ENCODE measurements around the gene OR52D1.

The OR52D1 gene

DNA sequence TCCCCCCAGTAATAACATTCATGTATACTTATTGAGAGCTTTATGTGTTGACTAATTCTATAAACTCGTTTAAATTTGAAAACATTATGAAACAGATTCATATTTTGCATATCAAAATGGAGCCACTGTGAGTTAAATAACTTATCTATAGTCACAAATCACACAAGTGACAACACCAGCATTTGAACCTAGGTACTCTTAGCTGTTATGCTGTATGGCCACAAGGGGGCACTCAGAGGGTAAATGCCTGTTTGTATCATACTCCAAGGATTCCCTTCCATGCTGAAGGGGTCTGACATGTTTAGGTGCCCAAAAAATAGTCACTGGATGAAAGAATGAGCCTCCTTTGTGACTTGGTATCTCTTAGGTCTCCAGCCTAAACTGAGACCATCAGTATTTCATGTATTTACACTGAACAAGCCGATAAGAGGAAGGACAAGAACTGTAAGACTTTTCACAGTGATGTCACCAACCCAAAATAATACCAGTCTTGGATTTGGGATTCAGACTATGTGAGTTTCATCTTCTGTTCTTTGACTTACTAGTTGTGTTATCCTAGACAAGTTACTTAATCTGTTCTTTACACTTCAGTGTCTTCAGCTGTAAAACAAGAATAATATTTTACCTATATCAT is 12.2 kb upstream of the OR52D1 start:
- H3K18ac ChIP-seq (ENCODE audit: low read length): no peak overlapping the region

GRCh38 chr11:5486003-5486402 is 2.5 kb upstream of the OR52D1 start:
- no peak overlapping the region for H3K27ac ChIP-seq (ENCODE audit: low read depth, low read length)
- H2BK12ac ChIP-seq (ENCODE audit: low read length): no peak overlapping the region
- H3K23ac ChIP-seq (ENCODE audit: low read length): no peak overlapping the region
- H2AFZ ChIP-seq (ENCODE audit: insufficient read depth, low read length, poor library complexity): no peak overlapping the region
- H2AK5ac ChIP-seq (ENCODE audit: low read length): no peak overlapping the region
- no peak overlapping the region for H4K12ac ChIP-seq (ENCODE audit: low read depth, low read length)
- no peak overlapping the region for H3K18ac ChIP-seq (ENCODE audit: low read length)
- no peaks in the 10 kb centered on the region for H3K4me1 ChIP-seq (ENCODE audit: control insufficient read depth in 1 of 2, insufficient read depth in 2 of 2, low read length in 2 of 2)
- no peak overlapping the region for H2BK120ac ChIP-seq (ENCODE audit: insufficient read depth, low read length, poor library complexity)
- H3K4me3 ChIP-seq (ENCODE audit: low read depth, low read length): no peak overlapping the region
- H3K4me2 ChIP-seq (ENCODE audit: low read length): no peak overlapping the region
- no peak overlapping the region for H3K14ac ChIP-seq (ENCODE audit: low read length)
- DNase-seq: no peak
- H3K9me3 ChIP-seq (ENCODE audit: insufficient read depth, low read depth, low read length): no peaks in the 10 kb centered on the region
- no peak overlapping the region for H3K9ac ChIP-seq (ENCODE audit: low read length)
- no peak overlapping the region for H3K4ac ChIP-seq (ENCODE audit: low read depth, low read length)
- H3K27me3 ChIP-seq (ENCODE audit: insufficient read depth, low read length): no peaks in the 10 kb centered on the region
- H3K79me2 ChIP-seq (ENCODE audit: control insufficient read depth, insufficient read depth, low read length, poor library complexity): no peaks in the 10 kb centered on the region
- no peaks in the 10 kb centered on the region for H3K36me3 ChIP-seq (ENCODE audit: control insufficient read depth in 1 of 2, insufficient read depth in 2 of 2, low read length in 2 of 2)
- H3K79me1 ChIP-seq (ENCODE audit: low read length): no peaks in the 10 kb centered on the region
- no peak overlapping the region for H2BK5ac ChIP-seq (ENCODE audit: low read depth, low read length, poor library complexity)
- no CpG with 5 or more reads among the region's 3 CpGs for WGBS (ENCODE audit: extremely low coverage, insufficient coverage, insufficient read length)
- no peak overlapping the region for H4K8ac ChIP-seq (ENCODE audit: low read depth, low read length)
- no peak overlapping the region for H4K91ac ChIP-seq (ENCODE audit: low read depth, low read length)

More for the DNA sequence above, 12.2 kb upstream of the OR52D1 start:
- H4K12ac ChIP-seq (ENCODE audit: low read depth, low read length): no peak overlapping the region
- no peaks in the 10 kb centered on the region for H3K36me3 ChIP-seq (ENCODE audit: control insufficient read depth in 1 of 2, insufficient read depth in 2 of 2, low read length in 2 of 2)
- no peaks in the 10 kb centered on the region for H3K79me1 ChIP-seq (ENCODE audit: low read length)
- H2BK120ac ChIP-seq (ENCODE audit: insufficient read depth, low read length, poor library complexity): no peak overlapping the region
- H3K14ac ChIP-seq (ENCODE audit: low read length): no peak overlapping the region
- H3K23ac ChIP-seq (ENCODE audit: low read length): no peak overlapping the region
- H3K79me2 ChIP-seq (ENCODE audit: control insufficient read depth, insufficient read depth, low read length, poor library complexity): no peaks in the 10 kb centered on the region
- H3K4me3 ChIP-seq (ENCODE audit: low read depth, low read length): no peak overlapping the region
- H3K9me3 ChIP-seq (ENCODE audit: insufficient read depth, low read depth, low read length): no peaks in the 10 kb centered on the region
- no peak overlapping the region for H3K9ac ChIP-seq (ENCODE audit: low read length)
- H3K4me1 ChIP-seq (ENCODE audit: control insufficient read depth in 1 of 2, insufficient read depth in 2 of 2, low read length in 2 of 2): no peaks in the 10 kb centered on the region
- H4K8ac ChIP-seq (ENCODE audit: low read depth, low read length): no peak overlapping the region
- no peak overlapping the region for H2BK12ac ChIP-seq (ENCODE audit: low read length)
- no peak overlapping the region for H4K91ac ChIP-seq (ENCODE audit: low read depth, low read length)
- no peaks in the 10 kb centered on the region for H3K27me3 ChIP-seq (ENCODE audit: insufficient read depth, low read length)
- H2AFZ ChIP-seq (ENCODE audit: insufficient read depth, low read length, poor library complexity): no peak overlapping the region
- WGBS (ENCODE audit: extremely low coverage, insufficient coverage, insufficient read length): no CpG with 5 or more reads among the region's 2 CpGs
- H3K4ac ChIP-seq (ENCODE audit: low read depth, low read length): no peak overlapping the region
- no peak overlapping the region for H2BK5ac ChIP-seq (ENCODE audit: low read depth, low read length, poor library complexity)
- no peak overlapping the region for H3K4me2 ChIP-seq (ENCODE audit: low read length)
- no peak overlapping the region for H2AK5ac ChIP-seq (ENCODE audit: low read length)
- DNase-seq: peak; percentile 31 to 75
- H3K27ac ChIP-seq (ENCODE audit: low read depth, low read length): no peak overlapping the region

GRCh38 chr11:5486421-5486820 is 2.1 kb upstream of the OR52D1 start:
- no peak overlapping the region for H4K91ac ChIP-seq (ENCODE audit: low read depth, low read length)
- H3K18ac ChIP-seq (ENCODE audit: low read length): no peak overlapping the region
- no peak overlapping the region for H3K9ac ChIP-seq (ENCODE audit: low read length)
- no peak overlapping the region for H2AK5ac ChIP-seq (ENCODE audit: low read length)
- H4K8ac ChIP-seq (ENCODE audit: low read depth, low read length): no peak overlapping the region
- no peaks in the 10 kb centered on the region for H3K27me3 ChIP-seq (ENCODE audit: insufficient read depth, low read length)
- H3K14ac ChIP-seq (ENCODE audit: low read length): no peak overlapping the region
- H3K4me3 ChIP-seq (ENCODE audit: low read depth, low read length): no peak overlapping the region
- H3K4ac ChIP-seq (ENCODE audit: low read depth, low read length): no peak overlapping the region
- DNase-seq: no peak
- H3K9me3 ChIP-seq (ENCODE audit: insufficient read depth, low read depth, low read length): no peaks in the 10 kb centered on the region
- H4K12ac ChIP-seq (ENCODE audit: low read depth, low read length): no peak overlapping the region
- no peak overlapping the region for H2BK120ac ChIP-seq (ENCODE audit: insufficient read depth, low read length, poor library complexity)
- H3K27ac ChIP-seq (ENCODE audit: low read depth, low read length): no peak overlapping the region
- no peaks in the 10 kb centered on the region for H3K4me1 ChIP-seq (ENCODE audit: control insufficient read depth in 1 of 2, insufficient read depth in 2 of 2, low read length in 2 of 2)
- no peak overlapping the region for H2BK12ac ChIP-seq (ENCODE audit: low read length)
- H3K79me2 ChIP-seq (ENCODE audit: control insufficient read depth, insufficient read depth, low read length, poor library complexity): no peaks in the 10 kb centered on the region
- no peak overlapping the region for H3K4me2 ChIP-seq (ENCODE audit: low read length)
- no peak overlapping the region for H2BK5ac ChIP-seq (ENCODE audit: low read depth, low read length, poor library complexity)
- no CpG with 5 or more reads among the region's 3 CpGs for WGBS (ENCODE audit: extremely low coverage, insufficient coverage, insufficient read length)
- no peak overlapping the region for H3K23ac ChIP-seq (ENCODE audit: low read length)
- H2AFZ ChIP-seq (ENCODE audit: insufficient read depth, low read length, poor library complexity): no peak overlapping the region
- H3K79me1 ChIP-seq (ENCODE audit: low read length): no peaks in the 10 kb centered on the region
- H3K36me3 ChIP-seq (ENCODE audit: control insufficient read depth in 1 of 2, insufficient read depth in 2 of 2, low read length in 2 of 2): no peaks in the 10 kb centered on the region

DNA sequence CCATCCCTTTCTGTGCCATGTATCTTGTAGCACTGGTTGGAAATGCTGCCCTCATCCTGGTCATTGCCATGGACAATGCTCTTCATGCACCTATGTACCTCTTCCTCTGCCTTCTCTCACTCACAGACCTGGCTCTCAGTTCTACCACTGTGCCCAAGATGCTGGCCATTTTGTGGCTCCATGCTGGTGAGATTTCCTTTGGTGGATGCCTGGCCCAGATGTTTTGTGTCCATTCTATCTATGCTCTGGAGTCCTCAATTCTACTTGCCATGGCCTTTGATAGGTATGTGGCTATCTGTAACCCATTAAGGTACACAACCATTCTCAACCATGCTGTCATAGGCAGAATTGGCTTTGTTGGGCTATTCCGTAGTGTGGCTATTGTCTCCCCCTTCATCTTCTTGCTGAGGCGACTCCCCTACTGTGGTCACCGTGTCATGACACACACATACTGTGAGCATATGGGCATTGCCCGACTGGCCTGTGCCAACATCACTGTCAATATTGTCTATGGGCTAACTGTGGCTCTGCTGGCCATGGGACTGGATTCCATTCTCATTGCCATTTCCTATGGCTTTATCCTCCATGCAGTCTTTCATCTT is 414 bp downstream of the OR52D1 start:
- Histone ChIP-seq H3K4me1 (ENCODE audit: control insufficient read depth in 1 of 2, insufficient read depth in 2 of 2, low read length in 2 of 2) (no peaks in the 10 kb centered on the region), H2BK12ac (ENCODE audit: low read length) (no peak overlapping the region), H2AK5ac (ENCODE audit: low read length) (no peak overlapping the region), H3K14ac (ENCODE audit: low read length) (no peak overlapping the region), H3K27me3 (ENCODE audit: insufficient read depth, low read length) (no peaks in the 10 kb centered on the region), H3K4ac (ENCODE audit: low read depth, low read length) (no peak overlapping the region), H3K18ac (ENCODE audit: low read length) (no peak overlapping the region), H4K91ac (ENCODE audit: low read depth, low read length) (no peak overlapping the region), H2BK120ac (ENCODE audit: insufficient read depth, low read length, poor library complexity) (no peak overlapping the region), H3K27ac (ENCODE audit: low read depth, low read length) (no peak overlapping the region), H3K9ac (ENCODE audit: low read length) (no peak overlapping the region), H4K8ac (ENCODE audit: low read depth, low read length) (no peak overlapping the region), H3K79me2 (ENCODE audit: control insufficient read depth, insufficient read depth, low read length, poor library complexity) (no peaks in the 10 kb centered on the region), H3K79me1 (ENCODE audit: low read length) (no peaks in the 10 kb centered on the region), H3K4me2 (ENCODE audit: low read length) (no peak overlapping the region), H2BK5ac (ENCODE audit: low read depth, low read length, poor library complexity) (no peak overlapping the region), H3K23ac (ENCODE audit: low read length) (no peak overlapping the region), H3K36me3 (ENCODE audit: control insufficient read depth in 1 of 2, insufficient read depth in 2 of 2, low read length in 2 of 2) (no peaks in the 10 kb centered on the region), H3K4me3 (ENCODE audit: low read depth, low read length) (no peak overlapping the region), H3K9me3 (ENCODE audit: insufficient read depth, low read depth, low read length) (no peaks in the 10 kb centered on the region), H4K12ac (ENCODE audit: low read depth, low read length) (no peak overlapping the region), H2AFZ (ENCODE audit: insufficient read depth, low read length, poor library complexity) (no peak overlapping the region)
- WGBS (ENCODE audit: extremely low coverage, insufficient coverage, insufficient read length): no CpG with 5 or more reads among the region's 4 CpGs
- DNase-seq: no peak
